Prostate gland (tissue), 2 donors: ENCODE results near the gene TICAM1. TPM values are rescaled to one million over a fixed set of nuclear protein-coding genes. Genes with fewer than 3 reads are reported as not detected.
A peak's percentile ranks its signal among the peaks of the same experiment; 100 is the strongest.
"Not testable (repeated sequence)": the region's sequence is repeated elsewhere in the genome, so short reads cannot be mapped to it uniquely, and the experiment has no call there.

Experiments
- DNase-seq: peaks from one replicate; pipeline ENCODE4 v3.0.0-alpha.2; 2019; ENCODE audit warnings: low spot score
- H3K27ac ChIP-seq, 2 donors: fragments of 200-600 bp; sonication (generic); 2 replicates each; pipeline ENCODE4 v1.5.1; 2017 to 2019
- H3K27me3 ChIP-seq: fragments of 200-600 bp; sonication (generic); replicated peaks from 2 replicates; pipeline ENCODE4 v1.5.1; 2019; ENCODE audit not compliant: insufficient read depth
- H3K36me3 ChIP-seq, 2 donors: fragments of 200-600 bp; sonication (generic); 1 replicate in 1 of 2; 2 replicates in 1 of 2; pipeline versions ENCODE4 v1.5.1 to v1.8.1; 2017 to 2019
- H3K4me1 ChIP-seq: fragments of 200-600 bp; sonication (generic); replicated peaks from 2 replicates; pipeline ENCODE4 v1.5.1; 2019
- H3K4me3 ChIP-seq, 2 donors: fragments of 200-600 bp; sonication (generic); 2 replicates each; pipeline ENCODE4 v1.5.1; 2017 to 2019
- H3K9me3 ChIP-seq: fragments of 200-600 bp; sonication (generic); 2 replicates; pipeline ENCODE4 v1.5.1; 2017
- CTCF ChIP-seq, 4 experiments: fragments of 200-600 bp in 2 of 4; fragments of 450-650 bp in 2 of 4; sonication (generic) in 2 of 4; IDR thresholded peaks; 1 replicate in 3 of 4; 2 replicates in 1 of 4; pipeline ENCODE4 v1.5.1; 2016 to 2019; ENCODE audit warnings: antibody characterized with exemption in 4 of 4, mild to moderate bottlenecking in 2 of 4, moderate library complexity in 2 of 4
- POLR2A ChIP-seq: fragments of 450-650 bp; IDR thresholded peaks from one replicate; pipeline ENCODE4 v1.6.1; 2016; ENCODE audit warnings: antibody characterized with exemption, mild to moderate bottlenecking
- POLR2AphosphoS5 ChIP-seq: sonication (generic); formaldehyde crosslinking; IDR thresholded peaks from one replicate; pipeline ENCODE4 v1.6.1; 2017; ENCODE audit warnings: antibody characterized with exemption
- WGBS: methylation state at CpG from one replicate; pipeline ENCODE4 v1.1.5; 2018; 5-methylcytosine and 5-hydroxymethylcytosine counted together
- intact Hi-C: fragments of 100-400 bp; cut with DNase I; formaldehyde crosslinking; loops from one replicate; pipeline ENCODE4 v1.14.2; 2022
- total RNA-seq, 2 donors: library from RNA; depleted of rRNA; stranded (reverse); fragments of >200 nt; gene quantifications; one replicate each; pipeline ENCODE4 v1.1.0, GENCODE V29; 2016

TICAM1 gene
- total RNA-seq, 2 donors from 2014 or later: 8.3 to 9.1 TPM

- intact Hi-C loops: no loop called here
- Histone ChIP-seq H3K4me3 (no peak overlapping the region), H3K36me3 (no peaks in the 10 kb centered on the region), H3K27me3 (no peaks in the 10 kb centered on the region), H3K4me1 (no peaks in the 10 kb centered on the region), H3K9me3 (no peaks in the 10 kb centered on the region), H3K27ac (peak overlapping the region; percentile 87 to 91)
- WGBS: 44% methylated on average over 23 of the region's 23 CpGs
- DNase-seq: peak; percentile 97
- TF ChIP-seq POLR2AphosphoS5 (peak; percentile 95), POLR2A (no peak)
These were observed 30.9 kb downstream of the TICAM1 start for GRCh38 chr19:4800591-4801081.

DNA sequence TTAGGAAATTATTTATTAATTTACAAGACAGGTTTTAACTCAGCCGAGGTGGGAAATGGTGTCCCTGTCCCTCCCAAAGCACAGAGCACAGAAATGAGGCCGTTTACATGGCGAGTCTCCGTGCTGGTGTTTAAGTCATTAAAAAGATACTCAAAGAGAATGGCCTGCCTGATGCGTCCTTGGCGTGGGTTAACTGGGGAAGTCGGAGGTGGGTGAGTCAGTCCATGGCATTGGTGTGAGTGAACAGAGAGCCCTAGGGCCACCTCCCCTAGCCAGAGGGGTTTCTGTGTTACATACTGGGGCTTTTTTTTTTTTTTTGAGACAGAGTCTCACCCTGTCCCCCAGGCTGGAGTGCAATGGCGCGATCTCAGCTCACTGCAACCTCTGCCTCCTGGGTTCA is 36.1 kb downstream of the TICAM1 start:
- Histone ChIP-seq H3K4me3 (peak overlapping the region in 1 of 2 donors; percentile 1), H3K9me3 (no peaks in the 10 kb centered on the region), H3K27ac (peak overlapping the region; percentile 59 to 62), H3K27me3 (no peaks in the 10 kb centered on the region), H3K36me3 (peaks cover 0 to 7% of the 10 kb centered on the region in 2 donors), H3K4me1 (peaks cover 21% of the 10 kb centered on the region)
- no peak for DNase-seq
- 56% methylated on average over 9 of the region's 9 CpGs for WGBS
- TF ChIP-seq POLR2AphosphoS5: no peak
- no peak for TF ChIP-seq POLR2A
- no peak for TF ChIP-seq CTCF (IDR thresholded peaks at IDR 0.05)
- intact Hi-C loops: no loop called here

DNA sequence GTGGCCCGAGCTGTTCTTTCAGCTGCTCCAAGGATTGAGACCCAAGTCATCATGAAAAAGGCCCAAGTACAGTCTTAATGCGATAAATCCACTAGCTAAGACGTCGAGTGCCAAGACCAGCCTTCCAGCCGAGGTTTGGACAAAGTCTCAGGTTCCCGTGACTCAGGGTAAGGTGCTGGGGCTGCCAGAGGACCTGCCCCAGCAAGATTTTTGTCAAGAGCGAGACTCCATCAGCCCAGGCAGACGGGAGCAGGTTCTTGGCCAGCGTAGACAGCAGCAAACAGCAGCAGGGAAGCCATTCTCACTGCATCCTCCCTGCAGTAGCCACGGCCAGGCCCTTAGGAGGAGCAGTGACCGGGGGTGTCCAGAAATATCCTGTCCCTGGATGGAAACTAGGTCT is 36.5 kb downstream of the TICAM1 start:
- H3K4me1 ChIP-seq: peaks cover 21% of the 10 kb centered on the region
- 49% methylated on average over 10 of the region's 11 CpGs for WGBS
- H3K9me3 ChIP-seq: no peaks in the 10 kb centered on the region
- H3K36me3 ChIP-seq: peaks cover 0 to 7% of the 10 kb centered on the region in 2 donors
- peak overlapping the region in 1 of 2 donors; percentile 1 for H3K4me3 ChIP-seq
- intact Hi-C loops: loop anchor here (5.0 kb wide), 1 partner anchor 63 kb away; no protein-coding TSS in a partner anchor
- TF ChIP-seq POLR2A (peak; percentile 40), POLR2AphosphoS5 (peak; percentile 78), CTCF (IDR thresholded peaks at IDR 0.05) (no peak)
- no peaks in the 10 kb centered on the region for H3K27me3 ChIP-seq
- peak; percentile 78 for DNase-seq
- peak overlapping the region; percentile 59 to 62 for H3K27ac ChIP-seq

- peaks cover 21% of the 10 kb centered on the region for H3K4me1 ChIP-seq
- not testable (repeated sequence) for H3K9me3 ChIP-seq, H3K27ac ChIP-seq, H3K4me3 ChIP-seq, DNase-seq, H3K27me3 ChIP-seq, H3K36me3 ChIP-seq
- WGBS: 80% methylated on average over 19 of the region's 19 CpGs
- intact Hi-C loops: loop anchor here (5.0 kb wide), 1 partner anchor 61 kb away; no protein-coding TSS in a partner anchor
These were observed 38.2 kb downstream of the TICAM1 start for GRCh38 chr19:4793278-4793677.

- Histone ChIP-seq H3K4me3 (peak overlapping the region in 1 of 2 donors; percentile 94), H3K27ac (peak overlapping the region in 1 of 2 donors; percentile 89), H3K4me1 (peaks cover 21% of the 10 kb centered on the region)
- H3K9me3 ChIP-seq, DNase-seq, H3K36me3 ChIP-seq, H3K27me3 ChIP-seq: not testable (repeated sequence)
- intact Hi-C loops: loop anchor here (5.0 kb wide), 1 partner anchor 61 kb away; no protein-coding TSS in a partner anchor
- 82% methylated on average over 24 of the region's 24 CpGs for WGBS
These were observed 38.7 kb downstream of the TICAM1 start for GRCh38 chr19:4792866-4793195.

GRCh38 chr19:4792019-4792865 is 39.3 kb downstream of the TICAM1 start:
- not testable (repeated sequence) for H3K9me3 ChIP-seq, H3K27me3 ChIP-seq, H3K36me3 ChIP-seq, DNase-seq
- Histone ChIP-seq H3K4me3 (peak overlapping the region; percentile 92 to 94), H3K4me1 (peaks cover 21% of the 10 kb centered on the region), H3K27ac (peak overlapping the region; percentile 89 to 90)
- WGBS: 20% methylated on average over 16 of the region's 75 CpGs
- intact Hi-C loops: loop anchor here (5.0 kb wide), 1 partner anchor 60 kb away; no protein-coding TSS in a partner anchor
